ENCODE data around the gene PCCB. TPM values are rescaled to one million over a fixed set of nuclear protein-coding genes. Genes with fewer than 3 reads are reported as not detected.

PCCB gene
- total and polyA plus RNA-seq, 2 donors (not counting 3 experiments of a cell fraction or from before 2014, with no cell fraction given) = 28.6 to 36.5 TPM

GRCh38 chr3:136262559-136262958 lies 12.4 kb downstream of the PCCB start:
- TF ChIP-seq MAX (IDR thresholded peaks at IDR 0.05; ENCODE audit: insufficient read depth, insufficient read length) (no peak), JUN (IDR thresholded peaks at IDR 0.05; ENCODE audit: borderline replicate concordance, insufficient read depth, insufficient read length, low read depth) (no peak), MYC (IDR thresholded peaks at IDR 0.05; ENCODE audit: low read depth, low read length) (no peak), GATA2 (IDR thresholded peaks at IDR 0.05; ENCODE audit: insufficient read depth, insufficient read length, low read depth, low read length) (no peak), CTCF (IDR thresholded peaks at IDR 0.05; ENCODE audit: extremely low read depth in 1 of 2, insufficient read depth in 1 of 2, low read depth in 1 of 2, low read length in 2 of 2) (no peak), EZH2 (IDR thresholded peaks at IDR 0.05; ENCODE audit: borderline replicate concordance, low read depth, low read length, severe bottlenecking) (no peak), FOS (IDR thresholded peaks at IDR 0.05; ENCODE audit: borderline replicate concordance, insufficient read depth, low read length) (no peak), POLR2A (IDR thresholded peaks at IDR 0.05; ENCODE audit: low read depth, low read length) (no peak), POLR2AphosphoS5 (IDR thresholded peaks at IDR 0.05; ENCODE audit: insufficient read depth, low read depth, low read length) (no peak)
- dilution Hi-C loops (cut with MboI; ENCODE audit: extremely low pct_ligation_motif_present, low sequenced_read_pairs) = no loop called here
- DNase-seq (ENCODE audit: low read depth, low spot score) = no peak
- Histone ChIP-seq H3K4me1 (ENCODE audit: control insufficient read depth, extremely low read depth, insufficient read depth, low read length) (no peaks in the 10 kb centered on the region), H3K9me1 (replicated peaks; ENCODE audit: control insufficient read depth, extremely low read depth, insufficient read depth, low read length) (no peaks in the 10 kb centered on the region), H3K79me2 (ENCODE audit: control insufficient read depth, insufficient read depth, low read length) (no peaks in the 10 kb centered on the region), H3K4me3 (replicated peaks in 1 of 3; ENCODE audit: insufficient read depth in 1 of 3, low read depth in 1 of 3, low read length in 3 of 3) (no peak overlapping the region), H3K27me3 (ENCODE audit: control insufficient read depth in 2 of 2, insufficient read depth in 2 of 2, low read length in 2 of 2) (no peaks in the 10 kb centered on the region), H3K4me2 (ENCODE audit: insufficient read depth, low read length) (no peak overlapping the region), H3K36me3 (ENCODE audit: control insufficient read depth in 2 of 2, extremely low read depth in 1 of 2, insufficient read depth in 2 of 2, low read length in 2 of 2) (peaks cover 0 to 2% of the 10 kb centered on the region in 2 experiments), H3K9me3 (replicated peaks; ENCODE audit: control insufficient read depth, insufficient read depth, low read length) (no peaks in the 10 kb centered on the region), H4K20me1 (replicated peaks; ENCODE audit: control insufficient read depth, extremely low read depth, insufficient read depth, low read length) (no peaks in the 10 kb centered on the region), H2AFZ (ENCODE audit: low read depth, low read length) (no peak overlapping the region), H3K27ac (ENCODE audit: insufficient read depth, low read depth, low read length) (no peak overlapping the region), H3K9ac (replicated peaks; ENCODE audit: extremely low read depth, insufficient read depth, low read length) (no peak overlapping the region)
- FAIRE-seq = no peak
- ChIA-PET CTCF (interaction anchor here (0.7 to 1.0 kb wide), 2 partner anchors 11 to 490 kb away, joined by 4 read pairs; partner anchors contain the start of gene STAG1), POLR2A (no interaction called here)
- no TSS peak for BruUV-seq (replicated peaks)
- intact Hi-C loops (cut with micrococcal nuclease) = no loop called here

Data from endothelial cell of umbilical vein (primary cell).